Islet of Langerhans (tissue), 1 donor: ENCODE data around the gene ANGPTL3.
"Not testable (repeated sequence)": the region's sequence is repeated elsewhere in the genome, so short reads cannot be mapped to it uniquely, and the experiment has no call there.

Source experiments
- FAIRE-seq: peaks from one replicate; lab custom pipeline; 2011; peaks lifted over from hg19 to GRCh38; lab: Jason Lieb, UNC

Gene ANGPTL3, protein sequence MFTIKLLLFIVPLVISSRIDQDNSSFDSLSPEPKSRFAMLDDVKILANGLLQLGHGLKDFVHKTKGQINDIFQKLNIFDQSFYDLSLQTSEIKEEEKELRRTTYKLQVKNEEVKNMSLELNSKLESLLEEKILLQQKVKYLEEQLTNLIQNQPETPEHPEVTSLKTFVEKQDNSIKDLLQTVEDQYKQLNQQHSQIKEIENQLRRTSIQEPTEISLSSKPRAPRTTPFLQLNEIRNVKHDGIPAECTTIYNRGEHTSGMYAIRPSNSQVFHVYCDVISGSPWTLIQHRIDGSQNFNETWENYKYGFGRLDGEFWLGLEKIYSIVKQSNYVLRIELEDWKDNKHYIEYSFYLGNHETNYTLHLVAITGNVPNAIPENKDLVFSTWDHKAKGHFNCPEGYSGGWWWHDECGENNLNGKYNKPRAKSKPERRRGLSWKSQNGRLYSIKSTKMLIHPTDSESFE

DNA sequence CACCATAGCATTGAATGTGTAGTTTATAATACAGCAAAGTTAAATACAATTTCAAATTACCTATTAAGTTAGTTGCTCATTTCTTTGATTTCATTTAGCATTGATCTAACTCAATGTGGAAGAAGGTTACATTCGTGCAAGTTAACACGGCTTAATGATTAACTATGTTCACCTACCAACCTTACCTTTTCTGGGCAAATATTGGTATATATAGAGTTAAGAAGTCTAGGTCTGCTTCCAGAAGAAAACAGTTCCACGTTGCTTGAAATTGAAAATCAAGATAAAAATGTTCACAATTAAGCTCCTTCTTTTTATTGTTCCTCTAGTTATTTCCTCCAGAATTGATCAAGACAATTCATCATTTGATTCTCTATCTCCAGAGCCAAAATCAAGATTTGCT, at the start of gene ANGPTL3:
Gene ANGPTL3, plus strand, starts transcription at position 240 of the 400 bp plus-strand sequence. Its CDS starts 47 bp downstream, at position 287.
- peak; percentile 49 for FAIRE-seq

DNA sequence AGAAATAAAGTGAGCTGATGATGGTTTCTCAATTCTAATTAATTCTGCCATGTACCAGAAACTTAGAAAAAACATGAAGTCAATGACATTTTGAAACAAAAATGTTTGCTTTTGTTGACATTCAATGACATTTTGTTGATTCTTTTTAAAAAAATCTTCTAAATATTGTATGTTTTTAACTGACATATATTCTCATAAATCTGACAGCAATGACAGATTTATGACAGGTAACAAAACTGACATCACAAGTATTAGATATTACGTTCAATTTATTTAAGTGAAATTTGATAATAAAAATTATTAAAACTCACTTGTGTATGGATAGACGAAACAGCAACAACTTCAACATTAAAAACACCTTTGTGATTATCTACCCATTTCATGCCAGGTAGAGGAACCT, 36.0 kb upstream of the ANGPTL3 start:
- FAIRE-seq: peak; percentile 88

DNA sequence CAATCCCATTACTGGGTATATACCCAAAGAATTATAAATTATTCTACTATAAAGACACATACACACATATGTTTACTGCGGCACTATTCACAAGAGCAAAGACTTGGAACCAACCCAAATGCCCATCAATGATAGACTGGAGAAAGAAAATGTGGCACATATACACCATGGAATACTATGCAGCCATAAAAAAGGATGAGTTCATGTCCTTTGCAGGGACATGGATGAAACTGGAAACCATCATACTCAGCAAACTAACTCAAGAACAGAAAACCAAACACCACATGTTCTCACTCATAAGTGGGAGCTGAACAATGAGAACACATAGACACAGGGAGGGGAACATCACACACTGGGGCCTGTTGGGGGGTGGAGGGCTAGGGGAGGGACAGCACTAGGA, 30.1 kb upstream of the ANGPTL3 start:
- not testable (repeated sequence) for FAIRE-seq

DNA sequence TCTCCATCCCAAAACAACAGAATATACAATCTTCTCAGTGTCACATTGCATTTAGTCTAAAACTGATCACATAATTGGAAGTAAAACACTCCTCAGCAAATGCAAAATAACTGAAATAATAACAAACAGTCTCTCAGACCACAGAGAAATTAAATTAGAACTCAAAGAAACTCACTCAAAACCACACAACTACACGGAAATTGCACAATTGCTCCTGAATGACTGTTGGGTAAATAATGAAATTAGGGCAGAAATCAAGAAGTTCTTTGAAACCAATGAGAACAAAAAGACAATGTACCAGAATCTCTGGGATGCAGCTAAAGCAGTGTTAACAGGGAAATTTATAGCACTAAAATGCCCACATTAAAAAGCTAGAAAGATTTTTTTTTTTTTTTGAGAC, 29.4 kb upstream of the ANGPTL3 start:
- not testable (repeated sequence) for FAIRE-seq

DNA sequence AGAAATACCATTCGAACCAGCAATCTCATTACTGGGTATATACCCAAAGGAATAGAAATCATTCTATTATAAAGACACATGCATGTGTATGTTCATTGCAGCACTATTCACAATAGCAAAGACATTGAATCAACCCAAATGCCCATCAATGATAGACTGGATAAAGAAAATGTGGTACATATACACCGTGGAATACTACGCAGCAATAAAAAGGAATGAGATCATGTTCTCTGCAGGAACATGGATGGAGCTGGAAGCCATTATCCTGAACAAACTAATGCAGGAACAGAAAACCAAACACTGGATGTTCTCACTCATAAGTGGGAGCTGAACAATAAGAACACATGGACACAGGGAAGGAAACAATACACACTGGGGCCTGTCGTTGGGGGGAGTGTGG, 25.8 kb upstream of the ANGPTL3 start:
- FAIRE-seq: not testable (repeated sequence)

DNA sequence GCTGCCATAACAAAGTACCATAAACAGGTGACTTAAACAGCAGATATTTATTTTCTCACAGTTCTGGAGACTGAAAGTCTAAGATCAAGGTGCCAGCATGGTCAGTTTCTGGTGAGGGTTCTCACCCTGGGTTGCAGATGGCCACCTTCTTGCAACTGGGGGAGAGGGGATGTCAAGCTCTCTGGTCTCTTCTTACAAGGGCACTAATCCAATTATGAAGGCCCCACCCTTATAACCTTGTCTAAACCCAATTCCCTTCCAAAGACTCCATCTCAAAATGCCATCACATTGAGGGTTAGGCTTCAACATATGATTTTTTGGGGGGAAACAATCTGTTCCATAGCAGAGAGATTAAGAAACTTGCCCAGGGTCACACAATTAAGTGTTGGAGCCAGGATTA, 24.8 kb upstream of the ANGPTL3 start:
- FAIRE-seq: no peak

DNA sequence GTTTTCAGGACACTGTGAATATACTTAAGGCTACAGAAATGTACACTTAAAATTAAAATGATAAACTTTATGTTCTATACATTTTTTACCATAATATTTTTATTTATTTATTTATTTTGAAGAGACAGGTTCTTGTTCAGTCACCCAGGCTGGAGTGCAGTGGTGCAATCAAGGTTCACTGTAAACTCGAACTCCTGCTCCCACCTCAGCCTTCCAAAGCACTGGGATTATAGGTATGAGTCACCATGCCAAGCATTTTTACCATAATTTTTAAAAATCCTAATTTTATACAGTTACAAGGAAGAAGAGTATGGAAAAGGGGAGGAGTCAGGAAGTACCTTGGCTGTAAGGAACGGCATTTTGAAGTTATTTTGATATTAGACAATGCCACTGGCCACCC, 23.6 kb upstream of the ANGPTL3 start:
- no peak for FAIRE-seq

DNA sequence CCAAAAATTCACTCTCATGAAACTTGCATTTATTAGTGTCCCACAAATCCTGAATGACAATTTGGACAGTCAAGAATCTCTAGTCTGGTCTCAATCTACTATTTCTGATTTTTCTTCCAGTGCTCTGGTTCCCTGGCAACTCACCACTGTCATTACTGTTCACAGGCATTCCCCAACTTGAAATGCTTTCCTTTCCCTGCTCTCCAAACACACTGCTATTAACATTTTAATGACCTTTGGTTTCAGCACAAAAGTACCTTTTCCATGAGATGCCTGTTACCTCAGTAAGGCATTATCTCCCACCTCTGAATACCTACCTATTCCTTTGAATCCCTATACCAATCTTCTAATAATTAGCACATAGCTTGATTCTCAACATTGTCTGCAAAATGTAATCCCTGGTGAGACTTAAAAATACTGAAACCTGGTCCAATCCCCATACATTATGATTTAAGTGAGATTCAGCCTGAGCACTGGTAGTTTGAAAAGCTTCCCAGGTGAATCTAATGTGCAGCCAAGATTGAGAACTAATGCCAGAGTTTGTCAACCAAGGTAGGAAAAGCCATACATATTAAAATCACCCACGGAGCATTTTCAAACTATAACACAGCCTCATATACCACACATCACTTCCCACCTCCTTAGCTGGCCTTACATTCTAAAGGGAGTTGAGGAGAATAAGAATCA, 11.7 kb upstream of the ANGPTL3 start:
- FAIRE-seq: no peak

DNA sequence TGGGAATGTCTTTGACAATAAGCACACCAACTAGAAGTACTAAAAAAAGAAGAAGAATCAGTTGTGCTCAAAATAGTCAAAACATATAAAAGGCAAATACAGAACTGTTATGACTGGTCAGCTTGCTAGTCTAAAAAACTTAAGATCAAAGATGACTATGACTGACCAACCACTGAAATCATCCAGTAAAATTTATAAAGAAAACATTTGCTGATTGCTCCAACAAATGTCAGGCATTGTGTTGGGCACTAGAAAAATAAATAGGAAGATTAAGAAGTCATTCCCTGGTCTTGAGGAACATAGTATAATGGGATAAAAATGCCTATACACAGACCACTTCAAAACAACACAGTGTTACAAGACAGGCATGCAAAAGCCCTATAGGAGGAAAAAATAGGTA, 9.3 kb upstream of the ANGPTL3 start:
- FAIRE-seq: no peak

DNA sequence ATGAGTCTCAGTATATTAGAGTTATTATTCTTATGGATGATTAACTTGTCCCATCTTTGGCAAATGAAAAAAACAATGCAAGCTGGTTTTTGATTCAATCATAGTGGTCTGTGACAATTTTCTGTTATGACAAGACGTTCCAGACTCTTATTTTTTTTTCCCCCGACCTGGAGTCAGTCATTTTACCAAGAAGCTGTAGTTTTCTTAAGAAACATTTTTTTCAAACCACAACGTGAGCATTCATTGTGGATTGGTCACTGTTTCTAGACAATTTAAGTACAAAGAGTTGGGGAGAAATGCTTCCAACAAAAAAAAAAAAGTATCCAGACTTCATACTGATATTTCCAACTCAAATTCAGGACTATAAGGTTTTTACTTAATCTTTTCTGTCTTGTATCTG, 8.0 kb upstream of the ANGPTL3 start:
- FAIRE-seq: peak; percentile 5

DNA sequence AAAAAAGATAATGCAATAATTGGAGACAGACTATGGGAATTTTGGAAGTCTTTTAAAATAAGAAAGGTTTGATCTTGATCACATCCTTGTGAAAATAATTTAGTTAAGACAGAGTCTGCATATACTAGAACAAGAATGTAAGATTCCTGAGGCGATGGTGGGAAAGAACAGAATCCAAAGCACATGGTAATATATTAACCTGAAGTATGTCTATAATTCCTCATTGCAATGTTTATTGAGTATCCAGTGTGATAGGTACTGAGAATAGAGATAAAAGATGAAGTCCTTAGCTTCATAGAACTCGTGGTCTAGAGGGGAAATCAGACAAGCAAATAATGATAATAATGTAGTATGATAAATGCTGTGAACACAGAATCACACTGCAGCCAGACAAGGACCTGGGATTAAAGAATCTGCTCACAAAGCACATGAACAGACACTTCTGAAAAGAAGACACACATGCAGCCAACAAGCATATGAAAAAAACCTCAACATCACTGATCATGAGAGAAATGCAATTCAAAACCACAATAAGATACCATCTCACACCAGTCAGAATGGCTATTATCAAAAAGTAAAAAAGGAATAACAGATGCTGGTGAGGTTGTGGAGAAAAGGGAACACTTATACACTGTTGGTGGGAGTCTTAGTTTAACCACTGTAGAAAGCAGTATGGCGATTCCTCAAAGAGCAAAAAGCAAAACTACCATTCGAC, 6.9 kb upstream of the ANGPTL3 start:
- no peak for FAIRE-seq

DNA sequence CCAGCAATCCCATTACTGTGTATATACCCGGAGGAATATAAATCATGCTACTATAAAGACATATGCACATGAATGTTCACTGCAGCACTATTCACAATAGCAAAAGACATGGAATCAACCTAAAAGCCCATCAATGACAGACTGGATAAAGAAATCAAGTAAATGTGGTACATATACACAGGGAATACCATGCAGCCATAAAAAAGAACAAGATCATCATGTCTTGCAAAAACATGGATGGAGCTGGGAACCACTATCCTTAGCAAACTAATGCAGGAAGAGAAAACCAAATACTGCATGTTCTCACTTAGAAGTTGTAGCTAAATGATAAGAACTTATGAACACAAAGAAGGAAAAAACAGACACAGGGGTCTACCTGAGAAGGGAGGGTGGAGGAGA, 6.4 kb upstream of the ANGPTL3 start:
- FAIRE-seq: no peak

DNA sequence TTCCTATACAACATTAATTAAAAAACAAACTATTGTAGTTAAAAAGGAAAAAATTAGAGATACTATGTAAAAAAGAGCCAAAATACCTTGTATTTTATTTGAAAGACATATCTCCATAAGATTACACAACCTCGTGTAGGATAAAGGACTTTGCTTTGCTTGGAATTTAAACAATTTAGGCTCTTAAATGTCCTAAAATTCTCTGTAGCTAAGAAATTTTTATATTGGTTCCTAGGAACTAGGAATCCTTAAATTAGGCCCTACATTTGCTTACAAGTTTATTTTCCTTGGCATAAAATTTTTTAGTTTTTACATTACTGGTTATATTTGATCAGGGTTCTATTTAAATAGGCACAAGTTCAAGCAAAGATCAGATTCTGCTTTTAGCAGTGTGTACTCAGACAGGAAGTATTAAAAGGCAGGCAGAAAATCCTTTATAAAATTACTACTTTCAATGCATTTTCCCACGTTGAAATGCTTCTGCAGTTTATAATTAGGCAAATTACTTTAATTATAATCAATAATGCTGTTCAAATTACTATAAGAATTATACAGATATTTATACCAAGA, 3.4 kb upstream of the ANGPTL3 start:
- FAIRE-seq: peak; percentile 80

DNA sequence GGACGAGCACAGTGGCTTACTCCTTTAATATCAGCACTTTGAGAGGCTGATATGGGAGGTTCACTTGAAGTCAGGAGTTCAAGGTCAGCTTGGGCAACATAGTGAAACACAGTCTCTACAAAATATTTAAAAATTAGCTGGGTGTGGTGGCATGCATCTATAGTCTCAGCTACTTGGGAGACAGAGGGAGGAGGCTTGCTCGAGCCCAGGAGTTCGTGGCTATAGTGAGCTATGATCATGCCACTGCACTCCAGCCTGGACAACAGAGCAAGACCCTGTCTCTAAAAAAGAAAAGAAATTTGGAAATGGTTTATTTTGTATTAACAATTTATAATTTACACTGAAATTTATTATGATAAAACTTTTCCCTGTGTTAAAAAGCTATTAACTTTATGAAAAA, 1.7 kb upstream of the ANGPTL3 start:
- FAIRE-seq: no peak

DNA sequence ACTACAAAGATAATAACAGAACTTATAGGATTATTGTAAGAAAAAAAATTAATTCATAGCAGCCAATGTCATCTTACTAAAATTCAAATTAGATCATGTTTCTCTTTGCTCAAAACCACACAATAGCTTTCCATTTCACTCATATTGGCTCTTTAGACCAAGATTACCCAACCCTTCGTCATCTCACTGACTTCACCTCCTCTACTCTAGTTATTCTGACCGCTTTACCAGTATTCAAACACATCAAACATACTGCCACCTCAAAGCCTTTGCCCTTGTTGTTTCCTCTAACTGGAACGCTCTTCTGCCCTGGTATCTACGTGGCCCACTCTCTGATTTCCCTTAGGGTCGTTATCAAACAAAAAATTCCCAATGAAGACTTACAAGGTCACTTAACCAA, 1.7 kb downstream of the ANGPTL3 start:
- no peak for FAIRE-seq

DNA sequence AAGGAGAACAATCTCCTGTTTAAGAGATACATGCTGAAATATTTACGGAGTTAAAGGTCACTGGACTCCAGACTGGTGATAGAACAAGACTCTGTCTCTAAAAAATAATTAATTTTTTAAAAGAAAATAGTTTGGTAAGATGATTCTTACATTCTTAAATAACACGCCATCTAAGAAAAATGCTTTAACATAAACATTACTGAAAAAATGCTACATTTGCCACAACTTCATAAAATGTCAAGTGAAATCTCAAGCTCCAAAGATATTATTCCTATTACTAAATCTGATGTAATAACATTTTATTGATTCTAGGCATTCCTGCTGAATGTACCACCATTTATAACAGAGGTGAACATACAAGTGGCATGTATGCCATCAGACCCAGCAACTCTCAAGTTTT, 4.1 kb downstream of the ANGPTL3 start:
- no peak for FAIRE-seq

DNA sequence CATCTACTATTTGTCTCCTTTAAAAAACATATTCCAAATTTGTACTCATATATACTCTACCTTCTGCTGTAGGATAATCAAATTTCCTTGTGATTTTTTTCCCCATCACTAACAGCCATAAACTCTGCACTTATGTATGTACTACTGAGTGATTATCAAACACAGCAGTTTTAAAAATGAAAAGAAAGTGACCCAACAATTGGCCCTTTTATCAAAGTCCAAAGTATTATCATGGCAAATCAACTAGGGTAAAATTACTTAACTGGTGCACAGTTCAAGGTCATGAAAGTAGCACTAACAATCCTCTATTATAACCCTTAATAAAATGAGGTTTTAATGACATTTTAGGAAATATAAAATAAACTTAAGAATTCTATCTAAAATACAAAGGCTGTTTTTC, 11.6 kb downstream of the ANGPTL3 start:
- FAIRE-seq: no peak

DNA sequence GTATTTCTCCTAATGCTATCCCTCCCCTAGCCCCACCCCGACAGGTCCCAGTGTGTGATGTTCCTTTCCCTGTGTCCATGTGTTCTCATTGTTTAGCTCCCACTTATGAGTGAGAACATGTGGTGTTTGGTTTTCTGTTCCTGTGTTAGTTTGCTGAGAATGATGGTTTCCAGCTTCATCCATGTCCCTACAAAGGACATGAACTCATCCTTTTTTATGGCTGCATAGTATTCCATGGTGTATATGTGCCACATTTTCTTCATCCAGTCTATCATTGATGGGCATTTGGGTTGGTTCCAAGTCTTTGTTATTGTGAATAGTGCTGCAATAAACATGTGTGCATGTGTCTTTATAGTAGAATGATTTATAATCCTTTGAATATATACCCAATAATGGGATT, 13.3 kb downstream of the ANGPTL3 start:
- not testable (repeated sequence) for FAIRE-seq

DNA sequence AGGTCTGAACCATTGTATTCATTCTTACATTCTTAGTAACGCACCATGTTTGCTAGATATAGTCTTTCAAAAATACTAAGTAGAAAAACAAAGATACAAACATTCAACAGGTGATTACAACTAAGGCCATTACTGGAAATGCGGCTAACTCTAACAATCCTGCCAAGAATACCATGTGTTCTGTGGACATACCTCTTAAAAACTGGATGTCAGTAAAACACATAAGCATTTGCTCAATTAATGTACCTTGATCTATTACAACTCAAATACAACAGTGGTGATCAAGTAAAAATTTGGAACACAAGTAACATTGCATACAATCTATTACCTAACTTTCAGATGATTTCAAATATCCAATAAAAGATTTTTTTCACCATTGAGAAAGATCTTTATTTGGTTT, 15.4 kb downstream of the ANGPTL3 start:
- FAIRE-seq: no peak

DNA sequence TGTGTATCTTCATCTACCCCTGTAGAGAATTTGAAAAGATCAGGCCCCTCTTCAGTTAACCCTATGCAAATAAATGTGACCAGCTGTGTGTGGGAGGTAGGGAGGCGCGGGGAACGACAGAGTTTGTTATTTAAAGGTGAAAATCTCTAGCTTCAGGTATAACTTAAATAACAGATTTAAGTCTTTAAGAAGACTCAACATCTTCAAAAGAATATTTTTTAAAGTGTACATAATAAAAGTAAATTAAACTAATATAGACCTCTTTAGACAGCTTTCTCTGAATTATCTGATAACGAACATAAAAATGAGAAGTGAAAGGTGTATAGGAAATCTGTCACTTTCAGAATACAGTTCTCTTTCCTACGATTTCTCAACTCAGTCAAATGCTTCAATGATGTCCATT, 16.0 kb downstream of the ANGPTL3 start:
- FAIRE-seq: no peak

DNA sequence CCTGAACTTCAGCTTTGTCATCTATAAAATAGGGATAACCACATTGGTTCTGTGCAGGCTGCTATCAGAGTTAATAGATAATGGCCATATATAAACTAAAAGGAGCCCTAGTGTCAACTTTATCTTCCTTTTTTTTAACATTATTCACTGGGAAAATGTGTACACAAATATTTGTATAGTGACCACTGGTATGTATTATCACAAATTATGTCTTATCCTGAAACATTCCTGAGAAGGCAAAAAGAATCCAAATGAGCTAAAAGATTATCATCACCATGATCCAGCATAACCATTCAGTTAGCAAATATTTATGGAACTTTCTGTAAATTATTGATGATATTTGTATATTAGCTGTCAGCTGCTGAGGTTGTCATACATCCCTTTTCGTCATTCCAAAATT, 16.6 kb downstream of the ANGPTL3 start:
- no peak for FAIRE-seq

DNA sequence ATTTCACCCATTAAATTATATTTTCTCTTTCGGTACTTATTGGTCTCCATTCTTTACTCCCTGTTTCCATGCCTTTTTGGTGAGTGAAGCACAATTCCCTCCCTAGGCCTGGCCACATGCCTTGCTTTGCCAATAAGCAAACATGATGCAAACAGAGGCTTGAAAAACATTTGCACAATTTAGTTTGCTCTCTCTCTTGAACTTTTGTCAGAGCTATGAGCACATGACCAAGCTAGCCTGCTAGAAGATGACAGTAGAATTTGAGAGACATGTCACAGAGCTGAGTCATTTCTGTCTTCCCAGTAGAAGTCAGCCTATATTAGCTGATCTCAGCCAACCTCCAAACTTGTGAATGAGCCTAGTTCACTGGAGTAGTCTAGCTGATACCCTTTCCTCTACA, 24.6 kb downstream of the ANGPTL3 start:
- no peak for FAIRE-seq

DNA sequence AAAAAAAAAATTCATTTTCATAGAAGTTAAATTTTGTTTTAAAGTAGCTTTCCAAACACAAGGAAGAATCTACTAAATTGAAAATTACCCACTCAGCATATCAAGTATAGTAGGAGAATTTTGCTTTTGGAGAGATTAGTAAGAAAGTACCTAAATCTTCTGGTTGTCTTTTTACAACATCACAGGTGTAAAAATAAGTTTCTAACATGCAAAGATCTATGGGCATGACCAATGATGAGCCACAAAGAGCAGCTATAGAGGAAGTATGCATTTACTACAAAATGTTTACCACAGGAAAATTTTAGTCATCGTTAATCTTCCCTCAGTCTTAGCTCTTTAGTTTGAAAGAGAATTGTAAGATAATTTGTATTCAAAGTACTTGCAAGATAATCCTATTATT, 28.1 kb downstream of the ANGPTL3 start:
- FAIRE-seq: no peak
